ENCODE data around the gene CBLN2.

CBLN2 gene

GRCh38 chr18:72544092-72544886 is at the start of gene CBLN2:
TSS of gene CBLN2 (minus strand) at chr18:72544342. CDS start at chr18:72542160, 2,182 bp downstream.
- DNase-seq: peak; percentile 2

- DNase-seq: no peak
Observed at GRCh38 chr18:72588360-72588759, 44.2 kb upstream of the CBLN2 start.

- DNase-seq: no peak
Observed at GRCh38 chr18:72584787-72585186, 40.6 kb upstream of the CBLN2 start.

- no peak for DNase-seq
Observed at GRCh38 chr18:72581976-72582375, 37.8 kb upstream of the CBLN2 start.

GRCh38 chr18:72572896-72573295 is 28.8 kb upstream of the CBLN2 start:
- no peak for DNase-seq

GRCh38 chr18:72566290-72566689 is 22.1 kb upstream of the CBLN2 start:
- no peak for DNase-seq

- DNase-seq: no peak
Observed at GRCh38 chr18:72555968-72556367, 11.8 kb upstream of the CBLN2 start.

GRCh38 chr18:72555101-72555500 is 11.0 kb upstream of the CBLN2 start:
- DNase-seq: no peak

- DNase-seq: no peak
Observed at GRCh38 chr18:72543357-72544055, 636 bp downstream of the CBLN2 start.

GRCh38 chr18:72542984-72543356 is 1.2 kb downstream of the CBLN2 start:
- no peak for DNase-seq

- no peak for DNase-seq
Observed at GRCh38 chr18:72542342-72542741, 1.8 kb downstream of the CBLN2 start.

GRCh38 chr18:72541871-72542332 is 2.2 kb downstream of the CBLN2 start:
- no peak for DNase-seq

GRCh38 chr18:72539901-72540300 is 4.2 kb downstream of the CBLN2 start:
- no peak for DNase-seq

GRCh38 chr18:72530622-72531021 is 13.5 kb downstream of the CBLN2 start:
- peak; percentile 11 for DNase-seq

- no peak for DNase-seq
Observed at GRCh38 chr18:72504866-72505265, 39.3 kb downstream of the CBLN2 start.

- no peak for DNase-seq
Observed at GRCh38 chr18:72502671-72503431, 41.3 kb downstream of the CBLN2 start.

GRCh38 chr18:72492497-72492896 is 51.6 kb downstream of the CBLN2 start:
- DNase-seq: no peak

Measured in amniotic stem cell (primary cell).